Measurements from ENCODE around the gene SPPL3. TPM values are rescaled to one million over a fixed set of nuclear protein-coding genes. Genes with fewer than 3 reads are reported as not detected.

The SPPL3 gene
- total RNA-seq, 1 experiment from 2014 or later = 12.5 TPM

DNA sequence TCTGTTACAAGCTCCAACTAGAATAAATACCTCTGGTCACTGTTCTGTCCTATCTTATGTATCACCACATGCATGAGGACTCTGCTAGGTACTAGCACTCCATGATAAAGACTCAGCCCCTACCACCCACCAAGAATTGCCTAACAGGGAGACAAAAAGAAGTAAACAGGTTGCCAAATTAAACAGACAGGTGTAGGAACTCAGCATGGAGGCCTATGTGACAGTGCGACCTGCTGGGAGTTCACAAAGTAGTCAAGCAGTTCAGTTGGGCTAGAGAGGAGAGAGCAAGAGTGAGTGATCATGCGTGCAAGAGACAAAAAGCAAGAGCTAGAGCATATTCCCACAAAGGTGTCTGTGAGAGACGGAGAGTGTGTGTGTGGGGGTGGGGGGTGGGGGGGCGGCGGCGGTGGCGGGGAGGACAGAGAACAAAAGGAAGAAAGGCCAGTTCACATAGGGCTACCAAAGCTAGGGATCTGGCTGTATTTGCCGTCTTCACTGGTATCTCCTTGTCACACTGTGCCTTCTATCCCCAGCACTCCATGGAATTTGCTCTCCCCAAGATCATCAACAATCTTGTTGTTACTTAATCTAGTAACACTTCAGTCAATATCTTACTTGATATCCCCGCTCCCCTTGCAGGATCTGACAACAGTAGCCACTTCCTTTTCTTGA is 81.2 kb downstream of the SPPL3 start:
- DNase-seq (ENCODE audit: extremely low read depth, low read depth) = no peak

DNA sequence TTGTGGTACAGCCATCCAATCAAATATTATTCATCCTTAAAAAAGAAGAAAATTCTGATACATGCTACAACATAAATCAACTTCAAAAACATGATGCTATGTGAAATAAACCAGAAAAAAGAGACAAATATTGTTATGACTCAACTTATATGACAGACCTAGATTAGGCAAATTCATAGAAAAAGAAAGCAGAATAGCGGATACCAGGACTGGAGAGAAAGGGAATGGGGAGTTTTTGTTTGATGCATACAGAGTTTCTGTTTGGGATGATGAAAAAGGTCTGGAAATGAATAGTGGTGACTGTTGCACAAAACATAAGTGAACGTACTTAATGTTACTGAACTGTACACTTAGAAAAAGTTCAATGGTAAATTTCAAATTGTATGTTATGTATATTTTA is 82.3 kb downstream of the SPPL3 start:
- no peak for DNase-seq (ENCODE audit: extremely low read depth, low read depth)

DNA sequence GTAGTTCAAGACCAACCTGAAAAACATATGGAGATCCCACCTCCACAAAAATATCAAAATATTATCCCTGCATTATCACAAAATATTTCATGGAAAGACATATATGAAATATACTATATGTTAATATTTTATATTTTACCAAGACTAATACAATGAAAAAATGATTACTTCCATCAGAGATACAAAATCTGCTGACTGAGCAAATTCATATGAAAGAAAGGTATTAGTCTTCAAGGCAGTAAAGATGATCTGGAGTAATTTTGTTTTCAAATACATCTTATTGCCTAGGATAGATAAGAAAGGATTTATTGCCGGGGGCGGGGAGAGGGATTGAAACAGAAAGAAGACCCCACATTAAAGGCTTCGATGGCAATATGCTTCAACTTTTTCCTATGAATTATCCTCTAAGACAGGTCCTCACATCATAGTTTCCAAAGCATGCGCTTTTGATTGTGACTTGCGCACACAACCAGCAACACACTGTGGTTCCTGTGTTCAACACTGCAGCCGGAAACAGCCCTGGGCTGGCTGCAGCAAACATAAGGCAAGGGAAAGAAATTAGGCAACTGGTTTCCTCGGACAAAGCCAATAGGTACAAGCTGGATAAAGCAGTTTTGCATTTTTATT is 83.2 kb downstream of the SPPL3 start:
- no peak for DNase-seq (ENCODE audit: extremely low read depth, low read depth)

DNA sequence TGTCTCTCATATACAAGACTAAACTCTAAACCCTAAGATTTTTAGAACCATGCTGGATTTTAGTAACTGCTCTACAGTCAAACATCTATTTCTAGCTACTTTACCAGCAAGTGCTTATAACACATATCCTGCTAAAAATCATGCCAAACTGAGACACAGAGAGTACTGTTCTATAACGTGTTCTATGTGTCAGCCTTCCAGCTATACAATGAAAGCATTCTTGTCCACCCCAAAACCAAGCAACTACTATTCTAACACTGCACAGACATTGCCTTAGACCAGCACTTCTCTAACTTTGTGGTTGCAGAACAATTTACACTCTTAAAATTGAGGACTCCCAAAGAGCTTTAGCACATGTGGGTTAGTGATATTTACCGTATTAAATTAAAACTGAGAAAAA is 85.7 kb downstream of the SPPL3 start:
- DNase-seq (ENCODE audit: extremely low read depth, low read depth) = no peak

DNA sequence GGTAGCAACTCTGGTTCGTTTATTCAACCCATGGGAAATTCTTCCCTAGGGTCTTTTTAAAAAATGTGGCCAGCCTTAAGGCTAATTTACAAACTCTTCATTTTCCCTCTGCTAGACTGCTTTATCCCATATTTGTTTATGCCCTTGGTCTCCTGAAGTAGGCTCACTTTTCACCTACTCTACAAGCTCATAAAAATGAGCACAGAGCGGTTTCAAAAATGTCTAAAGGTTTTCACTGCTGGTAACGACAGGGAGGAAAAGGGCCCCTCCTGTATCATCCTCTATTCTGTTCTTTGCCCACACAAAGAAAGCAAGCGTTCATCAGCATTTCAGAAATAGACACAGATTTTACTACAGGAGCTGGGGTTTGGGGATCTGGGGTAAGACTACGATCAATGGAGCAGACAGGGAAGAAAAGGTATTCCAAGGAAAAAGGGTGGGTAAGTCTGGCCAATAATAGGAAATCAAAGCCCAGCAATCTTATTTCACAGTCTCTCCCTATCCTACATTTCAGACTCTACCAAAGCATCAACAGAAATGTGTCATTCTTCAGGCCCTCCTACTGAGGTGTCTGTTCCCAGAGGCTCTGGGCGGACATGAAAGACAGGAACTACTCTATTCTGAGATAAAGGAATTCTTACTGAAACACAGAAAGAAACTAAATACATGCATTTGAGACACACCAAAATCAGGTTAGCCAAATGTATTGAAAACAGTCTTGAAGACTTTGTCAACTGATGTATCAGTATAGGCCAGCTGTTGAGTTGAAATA is 86.4 kb downstream of the SPPL3 start:
- no peak for DNase-seq (ENCODE audit: extremely low read depth, low read depth)

DNA sequence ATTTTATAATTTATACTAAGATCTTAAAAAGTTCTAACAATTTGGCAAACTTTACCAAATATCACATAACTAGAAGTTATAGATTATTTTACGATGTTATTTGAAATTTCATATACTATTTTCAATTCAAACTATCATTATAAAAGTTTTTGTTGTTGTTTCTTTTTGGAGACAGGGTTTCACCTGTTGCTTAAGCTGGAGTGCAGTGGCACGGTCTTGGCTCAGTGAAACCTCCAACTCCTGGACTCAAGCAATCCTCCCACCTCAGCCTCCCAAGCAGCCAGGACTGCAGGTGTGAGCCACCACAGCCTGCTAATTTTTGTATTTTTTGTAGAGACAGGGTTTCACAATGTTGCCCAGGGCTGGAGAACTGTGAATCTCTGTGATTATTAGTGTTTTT is 87.8 kb downstream of the SPPL3 start:
- no peak for DNase-seq (ENCODE audit: extremely low read depth, low read depth)

DNA sequence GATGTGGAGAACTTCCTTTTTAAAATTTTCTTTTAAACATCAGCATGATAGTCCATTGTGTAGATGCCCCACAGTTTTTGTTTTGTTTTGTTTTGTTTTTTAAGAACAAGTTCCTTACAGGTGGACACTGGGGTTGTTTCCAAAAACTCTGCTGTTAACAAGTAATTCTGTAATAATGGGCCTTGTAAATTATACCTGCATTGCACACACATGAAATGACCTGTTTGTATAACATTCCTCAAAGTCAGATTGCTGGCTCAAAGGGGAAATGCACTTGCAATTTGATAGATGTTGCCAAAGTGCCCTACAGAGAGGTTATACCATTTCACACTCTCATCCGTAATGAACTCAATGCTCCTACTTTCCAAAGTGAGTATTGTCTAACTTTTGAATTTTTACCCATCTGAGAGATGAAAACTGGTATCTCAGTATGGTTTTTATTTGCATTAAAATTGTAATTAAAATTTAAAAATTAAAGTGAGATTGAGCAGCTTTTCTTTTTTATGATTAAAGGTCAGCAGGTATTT is 89.2 kb downstream of the SPPL3 start:
- no peak for DNase-seq (ENCODE audit: extremely low read depth, low read depth)

DNA sequence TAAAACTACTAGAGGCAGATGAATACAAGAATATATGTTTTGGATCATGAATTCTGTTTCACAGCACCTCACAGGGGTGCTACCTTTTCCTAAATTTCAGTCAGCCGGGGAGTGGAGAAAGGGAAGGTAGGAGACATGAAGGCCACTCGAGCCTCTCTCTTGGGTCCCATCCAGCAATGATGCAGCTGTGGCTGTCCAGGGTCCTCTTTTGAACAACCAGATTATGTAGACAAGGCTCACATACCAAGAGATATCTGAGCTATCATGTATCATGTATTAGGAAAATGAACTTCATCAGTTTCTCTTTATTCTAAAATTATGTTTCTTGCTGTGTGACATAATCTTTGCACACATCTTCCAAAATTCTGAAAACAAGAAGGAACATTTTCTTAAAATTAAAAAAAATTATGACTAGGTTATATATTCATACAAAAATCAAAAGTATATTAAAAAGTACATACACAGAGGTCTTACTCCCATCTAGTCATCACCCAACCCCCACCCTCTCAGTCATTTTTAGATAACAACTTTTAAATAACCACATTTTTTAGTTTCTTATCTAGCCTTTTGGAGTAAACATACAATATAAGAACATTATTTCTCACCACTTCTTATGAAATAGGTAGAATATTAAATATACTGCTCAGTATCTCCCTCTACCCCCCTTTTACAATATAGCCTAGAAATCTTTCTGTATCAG is 89.8 kb downstream of the SPPL3 start:
- no peak for DNase-seq (ENCODE audit: extremely low read depth, low read depth)

DNA sequence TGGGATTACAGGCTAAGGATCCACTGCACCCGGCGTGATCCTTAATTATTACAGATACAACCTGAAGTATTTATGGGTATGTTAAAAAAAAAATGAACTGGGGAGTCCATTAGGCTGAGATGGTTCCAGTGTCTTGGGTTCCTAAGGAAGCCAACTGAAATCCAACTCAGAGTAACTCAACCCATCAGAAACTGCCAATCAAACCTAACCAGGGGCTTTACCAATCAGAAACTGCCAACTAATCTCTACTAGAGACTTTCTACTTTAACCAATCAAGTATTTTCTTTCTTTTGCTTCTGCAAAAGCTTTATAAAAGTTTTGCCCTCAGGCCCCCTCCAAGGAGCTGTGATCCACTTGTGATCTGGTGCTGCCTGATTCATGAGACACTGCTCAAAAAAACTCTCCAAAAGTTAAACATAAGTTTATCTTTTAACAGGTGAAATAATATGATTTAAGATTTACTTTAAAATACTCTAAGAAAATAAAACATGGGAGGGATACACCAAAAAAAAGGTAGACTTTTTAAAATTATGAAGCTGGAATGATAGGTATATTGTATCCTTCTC is 90.5 kb downstream of the SPPL3 start:
- DNase-seq (ENCODE audit: extremely low read depth, low read depth) = no peak

DNA sequence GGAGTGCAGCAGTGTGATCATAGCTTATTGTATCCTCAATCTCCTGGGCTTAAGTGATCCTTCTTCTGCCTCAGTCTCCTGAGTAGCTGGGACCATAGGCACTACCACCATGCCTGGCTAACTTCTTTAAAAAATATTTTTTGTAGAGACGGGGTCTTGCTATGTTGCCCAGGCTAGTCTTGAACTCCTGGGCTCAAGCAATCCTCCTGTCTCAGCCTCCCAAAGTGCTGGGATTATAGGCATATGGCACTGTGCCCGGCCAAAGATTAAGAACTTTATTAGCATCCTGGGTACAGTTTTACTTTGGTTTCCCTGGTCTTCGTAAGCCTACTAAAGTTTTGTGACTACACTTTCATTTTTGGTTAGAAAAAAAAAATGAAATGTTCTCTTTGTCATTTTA is 94.1 kb downstream of the SPPL3 start:
- no peak for DNase-seq (ENCODE audit: extremely low read depth, low read depth)

DNA sequence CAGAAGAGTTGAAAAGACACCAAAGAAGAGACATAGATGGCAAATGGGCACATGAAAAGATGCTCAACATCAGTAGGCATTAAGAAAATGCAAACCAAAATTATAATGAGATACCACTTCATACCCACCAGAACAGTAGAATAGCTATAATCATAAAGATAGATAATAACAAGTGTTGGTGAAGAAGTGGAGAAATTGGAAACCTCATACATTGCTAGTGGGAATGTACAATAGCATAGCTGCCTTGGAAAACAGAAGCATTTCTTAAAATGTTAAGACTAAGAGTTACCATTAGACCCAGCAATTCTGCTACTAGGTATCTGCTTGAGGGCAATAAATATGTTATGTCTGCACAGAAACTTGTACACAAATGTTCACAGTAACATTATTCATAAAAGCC is 99.7 kb downstream of the SPPL3 start:
- no peak for DNase-seq (ENCODE audit: extremely low read depth, low read depth)

DNA sequence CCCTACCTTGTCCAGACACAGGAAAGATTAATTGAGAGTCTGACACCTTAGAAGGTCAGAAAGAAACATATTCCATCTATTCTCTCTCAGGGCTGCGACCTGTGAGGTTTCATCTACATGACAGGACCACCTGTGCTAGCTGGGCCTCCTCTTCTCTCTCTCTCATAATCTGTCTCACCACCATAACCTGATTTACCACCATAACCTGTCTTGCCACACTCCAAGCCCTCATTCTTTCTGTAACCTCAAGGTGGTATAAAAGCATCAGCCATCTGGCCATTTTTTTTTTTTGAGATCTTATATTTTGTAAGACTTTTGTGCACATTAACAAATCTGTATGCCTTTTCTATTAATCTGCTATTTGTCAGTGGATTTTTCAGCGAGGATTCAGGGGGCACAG is 103.0 kb downstream of the SPPL3 start:
- DNase-seq (ENCODE audit: extremely low read depth, low read depth) = no peak

DNA sequence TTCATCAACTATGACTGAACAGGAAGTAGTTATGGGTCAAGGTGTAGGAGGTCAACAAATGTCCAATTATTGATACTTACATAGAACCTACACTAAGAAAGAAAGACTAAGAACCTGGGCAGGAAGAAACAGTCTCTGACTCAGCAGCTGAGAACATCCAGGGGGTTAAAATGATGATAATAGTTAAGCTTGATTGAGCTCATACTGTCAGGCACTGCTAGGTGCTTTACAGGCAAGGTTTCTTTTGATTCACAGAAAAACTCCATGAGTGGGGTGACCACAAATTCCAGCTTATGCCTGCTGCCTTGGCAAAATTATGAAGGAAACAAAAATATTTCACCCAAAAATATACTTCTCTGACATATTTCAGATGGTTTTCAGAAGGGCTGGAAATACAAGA is 103.5 kb downstream of the SPPL3 start:
- DNase-seq (ENCODE audit: extremely low read depth, low read depth) = no peak

DNA sequence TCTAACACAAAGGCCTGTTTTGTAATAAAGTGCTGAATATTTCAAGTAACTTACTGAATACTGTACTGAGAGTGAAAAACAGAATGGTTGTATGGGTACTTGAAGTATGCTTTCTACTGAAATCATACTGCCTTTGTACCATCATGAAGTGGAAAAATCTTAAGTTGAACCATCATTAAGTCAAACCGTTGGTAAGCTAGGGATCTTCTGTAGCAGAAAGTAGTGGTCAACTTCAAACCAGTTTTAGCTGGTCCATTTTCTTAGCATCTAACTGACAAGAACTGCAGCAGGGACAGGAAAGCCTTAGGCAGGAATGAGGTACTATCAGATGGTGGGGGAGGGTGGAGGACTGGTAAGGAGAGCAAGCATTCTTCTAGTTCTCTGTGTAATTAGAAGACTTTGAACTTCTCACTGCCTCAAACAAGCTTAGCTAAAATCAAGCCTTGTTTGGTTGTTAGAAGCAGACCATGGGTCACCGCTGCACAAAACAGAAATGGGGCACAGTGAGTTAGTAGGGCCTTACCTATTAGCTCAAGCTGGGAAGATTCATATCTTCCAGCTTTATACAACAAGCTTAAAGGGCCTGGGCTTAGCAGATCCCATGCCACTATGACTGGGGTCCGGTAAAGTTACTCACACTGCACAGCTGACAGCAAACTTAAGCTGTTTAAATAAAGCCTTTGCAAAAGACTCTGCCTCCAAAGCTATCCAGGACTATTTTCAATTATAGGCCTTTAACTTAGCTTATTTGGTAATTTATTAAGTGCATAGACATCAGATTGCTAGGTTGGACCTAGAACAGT is 104.7 kb downstream of the SPPL3 start:
- no peak for DNase-seq (ENCODE audit: extremely low read depth, low read depth)

DNA sequence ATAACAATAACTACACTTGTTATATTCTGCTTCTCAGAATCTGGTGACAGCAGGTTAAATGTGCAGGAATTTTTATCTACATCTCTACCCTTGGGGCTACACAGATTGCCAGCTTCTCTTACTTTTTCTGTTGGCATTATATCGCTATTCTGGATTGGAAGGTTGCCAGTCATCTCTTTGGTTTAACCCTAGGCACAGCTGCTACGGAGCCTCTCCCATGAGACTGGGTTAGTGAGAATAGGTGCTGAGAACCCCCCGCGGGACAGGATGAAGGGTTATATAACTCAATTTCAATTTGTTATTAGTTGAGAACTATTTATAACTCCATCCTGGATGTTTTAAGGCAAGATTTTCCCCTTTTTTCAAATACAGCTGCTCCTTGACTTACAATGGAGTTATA is 105.5 kb downstream of the SPPL3 start:
- no peak for DNase-seq (ENCODE audit: extremely low read depth, low read depth)

DNA sequence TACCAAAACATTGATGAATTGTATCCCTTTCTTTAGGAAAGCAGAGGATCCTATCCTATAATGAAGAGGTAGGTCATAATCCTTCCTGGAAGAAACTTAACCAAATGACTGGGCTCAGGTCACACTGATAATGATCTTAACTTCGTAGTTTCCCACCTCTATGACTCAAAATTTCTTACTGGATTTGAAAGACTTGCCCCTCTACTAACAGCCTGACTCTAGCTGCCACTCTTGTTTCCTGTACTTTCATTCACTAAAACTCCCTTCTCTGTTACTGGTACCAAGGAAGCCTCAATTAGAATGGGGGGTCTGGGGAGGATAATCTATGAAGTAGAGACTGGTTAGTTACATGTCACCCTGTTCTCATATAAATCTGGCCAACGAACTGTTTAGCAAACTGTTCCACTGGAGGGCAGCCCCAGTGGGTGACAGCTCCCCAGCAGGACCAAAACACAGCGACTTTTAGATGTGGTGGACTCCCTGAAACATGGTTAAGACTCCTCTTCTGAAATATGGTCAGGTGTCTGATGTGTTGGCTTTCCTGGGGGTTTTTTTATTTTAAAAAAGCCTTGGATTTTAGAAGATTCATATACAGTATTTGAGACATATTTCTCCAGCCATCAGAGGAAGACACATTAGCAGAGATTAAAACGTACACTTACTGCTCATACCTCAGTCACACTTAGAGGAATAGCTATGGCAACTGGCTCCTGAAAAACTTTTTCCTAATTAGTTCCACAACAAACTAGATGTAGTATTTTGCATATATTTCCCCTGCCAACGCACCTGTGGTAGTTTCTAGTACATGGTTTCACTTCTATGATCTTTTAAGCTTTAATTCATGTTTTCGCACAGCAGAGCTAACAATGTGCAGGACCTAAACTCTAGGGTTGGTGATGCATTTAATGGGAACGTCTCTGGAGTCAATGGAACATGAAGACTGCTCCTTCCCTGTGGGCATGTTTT is 106.2 kb downstream of the SPPL3 start:
- DNase-seq (ENCODE audit: extremely low read depth, low read depth) = no peak

DNA sequence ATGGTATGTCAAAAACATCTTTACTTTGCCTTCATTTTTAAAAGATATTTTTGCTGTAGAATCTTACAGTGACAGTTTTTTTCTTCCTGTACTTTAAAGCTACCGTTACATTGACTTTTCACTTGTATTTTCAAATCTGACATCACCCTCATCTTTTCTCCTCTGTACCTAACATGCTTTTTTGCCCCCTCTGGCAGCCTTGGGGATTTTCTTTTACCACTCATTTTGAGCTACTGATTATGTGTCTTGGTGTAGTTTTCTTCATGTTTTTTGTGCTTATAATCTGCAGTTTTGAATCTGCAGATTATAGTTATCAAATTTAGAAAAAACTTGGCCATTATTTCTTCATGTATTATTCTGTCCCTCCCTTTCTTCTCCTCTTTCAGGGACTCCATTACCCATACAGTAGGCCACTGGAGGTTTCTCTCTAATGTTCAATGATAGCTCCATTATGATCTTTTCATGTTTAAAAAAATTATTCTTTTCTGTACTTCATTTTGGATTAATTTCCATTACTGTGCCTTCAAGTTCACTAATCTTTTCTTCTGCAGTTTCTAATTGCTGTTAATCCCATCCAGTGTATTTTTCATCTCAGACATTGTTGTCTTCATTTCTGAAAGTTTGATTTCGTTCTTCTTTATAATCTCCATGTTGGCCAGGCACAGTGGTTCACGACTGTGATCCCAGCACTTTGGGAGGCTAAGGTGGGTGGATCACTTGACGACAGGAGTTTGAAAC is 108.5 kb downstream of the SPPL3 start:
- no peak for DNase-seq (ENCODE audit: extremely low read depth, low read depth)

DNA sequence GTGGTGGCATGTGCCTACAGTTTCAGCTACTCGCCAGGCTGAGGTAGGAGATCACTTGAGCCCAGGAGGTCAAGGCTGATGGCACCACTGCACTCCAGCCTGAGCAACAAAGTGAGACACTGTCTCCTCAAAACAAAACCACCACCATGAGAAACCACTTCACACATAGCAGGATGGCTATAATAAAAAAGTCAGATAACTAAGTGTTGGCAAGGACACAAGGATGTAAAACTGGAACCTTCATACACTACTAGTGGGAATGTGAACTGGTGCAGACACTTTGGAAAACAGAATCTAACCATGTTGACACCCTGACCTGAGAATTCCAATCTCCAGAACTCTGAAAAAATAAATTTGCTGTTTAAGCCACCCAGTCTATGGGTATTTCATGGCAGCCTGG is 110.8 kb downstream of the SPPL3 start:
- DNase-seq (ENCODE audit: extremely low read depth, low read depth) = no peak

All from NCI-H460 (cell line).